ENCODE measurements around the gene COL8A1.
"Not testable (repeated sequence)": the region's sequence is repeated elsewhere in the genome, so short reads cannot be mapped to it uniquely, and the experiment has no call there.

Gene COL8A1

GRCh38 chr3:99708207-99708745, 69.9 kb downstream of the COL8A1 start:
- no peak for DNase-seq

GRCh38 chr3:99709686-99710085, 71.3 kb downstream of the COL8A1 start:
- DNase-seq: no peak

DNA sequence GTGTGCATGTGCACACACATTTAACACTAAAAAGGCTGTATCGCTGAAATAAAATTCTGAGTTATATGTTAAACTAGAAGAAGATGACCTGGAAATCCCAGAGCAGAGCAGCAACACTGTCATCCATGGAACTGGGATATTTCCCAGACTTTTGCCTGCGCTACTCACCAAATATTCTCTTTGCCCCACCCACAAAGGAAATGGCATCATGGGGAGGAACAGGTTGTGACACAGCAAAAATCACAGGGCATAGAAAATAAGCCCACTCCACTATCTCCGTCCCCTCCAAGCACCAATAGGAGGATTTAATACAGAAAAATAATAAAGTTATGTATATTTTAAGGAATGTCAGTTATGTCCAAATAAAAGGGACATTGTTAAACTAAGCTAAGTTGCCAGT, 71.7 kb downstream of the COL8A1 start:
- DNase-seq: no peak

DNA sequence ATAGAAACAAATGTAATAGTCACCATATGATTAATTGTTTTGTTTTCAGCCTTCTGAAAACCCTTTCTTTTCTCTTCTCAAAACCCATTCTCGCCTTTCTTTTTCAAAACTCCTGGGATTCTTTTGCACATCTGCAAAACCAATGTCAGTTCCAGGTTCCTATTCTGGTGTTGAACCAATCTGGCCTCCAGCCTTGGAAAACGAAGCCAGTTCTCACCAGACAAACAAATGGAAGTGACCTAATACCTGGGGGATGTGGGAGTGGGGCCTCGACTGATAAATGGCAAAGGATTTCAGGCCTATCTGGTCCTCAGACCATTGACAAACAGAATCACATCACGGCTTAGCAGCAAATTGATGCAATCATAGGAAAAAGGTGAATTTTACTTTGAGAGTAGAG, 73.0 kb downstream of the COL8A1 start:
- no peak for DNase-seq

- no peak for DNase-seq
Measured at GRCh38 chr3:99712291-99712954, 74.0 kb downstream of the COL8A1 start.

DNA sequence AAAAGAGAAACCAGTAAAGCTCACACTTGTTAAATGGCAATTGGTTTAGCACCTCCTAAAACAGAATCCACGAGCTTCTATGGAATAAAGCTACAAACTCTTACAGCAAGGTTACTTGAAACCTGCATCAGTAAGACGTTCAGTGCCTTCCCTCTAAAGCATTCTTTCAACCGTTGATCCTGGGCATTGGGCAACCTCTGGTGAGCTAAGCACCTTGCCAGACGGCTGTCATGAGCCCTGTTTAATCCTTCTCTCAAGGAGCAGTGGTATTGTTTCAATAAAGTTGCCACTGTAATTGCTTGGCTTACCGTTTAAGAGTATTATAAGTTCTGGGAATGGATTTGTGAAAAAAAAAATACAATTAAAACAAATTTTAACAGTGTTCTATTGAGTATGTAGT, 75.0 kb downstream of the COL8A1 start:
- DNase-seq: no peak

DNA sequence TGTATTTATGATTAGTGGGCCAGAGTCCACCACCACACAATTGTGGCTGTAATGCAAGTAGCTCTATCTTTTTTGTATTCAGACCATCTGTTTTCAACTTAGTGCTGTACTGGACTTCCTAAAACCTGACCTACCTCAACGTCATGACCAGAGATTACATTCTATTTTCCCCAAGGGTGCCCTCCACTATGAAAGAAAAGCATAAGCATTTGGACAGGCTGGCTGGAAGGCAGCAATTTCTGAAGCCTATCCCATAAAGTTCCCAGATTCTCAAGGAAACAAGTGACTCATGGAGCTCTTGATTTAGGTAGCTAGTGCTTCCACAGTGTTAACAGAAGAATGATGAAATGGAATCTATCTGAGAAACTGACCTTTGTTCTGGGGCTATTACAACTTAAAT, 75.8 kb downstream of the COL8A1 start:
- no peak for DNase-seq

DNA sequence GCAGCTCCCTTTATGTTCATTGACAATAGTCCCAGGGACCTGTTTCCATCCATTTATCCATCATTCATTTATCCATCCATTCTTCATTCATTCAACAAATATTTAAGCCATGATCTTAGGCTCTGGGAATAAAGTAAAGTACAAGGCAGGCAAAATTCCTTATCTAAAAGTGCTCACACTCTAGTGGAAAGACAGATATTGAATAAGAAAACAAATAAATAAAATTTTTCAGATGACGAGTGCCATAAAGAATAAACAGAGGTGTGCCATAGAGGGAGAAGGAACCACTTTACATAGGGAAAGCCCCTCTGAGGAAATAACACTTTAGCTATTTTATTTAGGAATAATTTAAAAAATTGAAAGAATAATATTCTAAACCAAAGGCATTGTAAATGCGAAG, 76.2 kb downstream of the COL8A1 start:
- no peak for DNase-seq

DNA sequence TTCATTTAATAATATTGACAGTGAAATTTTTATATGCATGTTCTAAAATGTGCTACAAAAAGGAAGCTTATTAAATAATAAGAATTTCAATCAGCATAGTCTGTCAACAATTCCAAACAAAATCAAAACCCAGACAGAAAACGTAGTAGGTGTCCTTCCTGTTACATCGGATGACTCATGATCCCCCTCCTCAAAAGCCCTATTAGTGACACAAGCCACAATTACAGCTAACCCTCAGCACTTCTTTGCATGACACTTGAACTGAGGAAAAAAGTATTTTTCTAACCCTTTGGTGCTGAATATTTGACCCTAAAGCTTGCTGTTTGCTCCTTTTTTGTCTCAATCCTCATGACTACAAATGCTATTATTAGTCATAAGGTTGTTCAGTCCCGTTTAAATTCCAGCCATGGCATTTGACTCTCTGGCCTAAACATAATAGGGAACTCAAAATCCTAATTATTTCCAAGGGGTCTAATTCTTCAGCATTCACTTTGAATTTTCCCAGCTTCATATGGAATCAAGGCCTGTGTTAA, 78.1 kb downstream of the COL8A1 start:
- DNase-seq: no peak

GRCh38 chr3:99720985-99721632, 82.7 kb downstream of the COL8A1 start:
- DNase-seq: no peak

DNA sequence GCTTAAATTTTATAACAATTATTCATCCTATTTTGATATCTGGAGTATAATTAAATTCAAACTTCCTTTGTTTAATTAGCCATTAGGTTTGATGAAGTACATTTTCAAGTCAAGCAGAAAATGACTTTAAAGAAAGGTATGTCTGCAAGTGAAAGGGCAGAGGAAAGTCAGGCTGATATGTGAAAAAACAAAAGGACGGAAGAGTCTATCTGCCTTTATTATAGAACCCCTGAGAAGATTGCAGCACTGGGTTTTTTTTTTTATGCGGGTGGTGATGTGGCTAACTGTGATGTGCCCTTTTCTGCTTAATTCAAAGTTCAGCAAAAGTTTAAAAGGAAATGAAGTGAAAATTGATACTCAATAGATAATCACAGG, 83.2 kb downstream of the COL8A1 start:
- DNase-seq: no peak

DNA sequence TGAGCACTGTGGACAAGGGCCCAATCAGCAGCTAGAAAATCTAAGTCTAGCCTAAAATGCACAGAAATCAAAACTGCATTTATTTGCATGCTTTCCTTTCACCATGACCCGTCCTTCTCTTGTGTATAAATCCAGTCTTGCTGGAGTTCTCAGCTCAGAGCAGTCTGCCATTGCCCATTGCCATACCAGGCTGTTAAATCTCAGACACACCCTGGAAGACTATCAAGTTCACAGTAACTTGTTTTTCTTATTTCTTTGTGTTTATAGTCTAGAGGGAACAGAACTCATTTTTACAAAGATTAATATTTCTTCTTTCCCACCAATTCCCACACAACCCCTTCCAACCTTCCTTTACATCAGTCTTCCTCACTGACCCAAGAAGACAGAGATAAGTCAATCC, 85.9 kb downstream of the COL8A1 start:
- DNase-seq: no peak

GRCh38 chr3:99730870-99731269, 92.5 kb downstream of the COL8A1 start:
- no peak for DNase-seq

GRCh38 chr3:99731499-99731898, 93.1 kb downstream of the COL8A1 start:
- no peak for DNase-seq

DNA sequence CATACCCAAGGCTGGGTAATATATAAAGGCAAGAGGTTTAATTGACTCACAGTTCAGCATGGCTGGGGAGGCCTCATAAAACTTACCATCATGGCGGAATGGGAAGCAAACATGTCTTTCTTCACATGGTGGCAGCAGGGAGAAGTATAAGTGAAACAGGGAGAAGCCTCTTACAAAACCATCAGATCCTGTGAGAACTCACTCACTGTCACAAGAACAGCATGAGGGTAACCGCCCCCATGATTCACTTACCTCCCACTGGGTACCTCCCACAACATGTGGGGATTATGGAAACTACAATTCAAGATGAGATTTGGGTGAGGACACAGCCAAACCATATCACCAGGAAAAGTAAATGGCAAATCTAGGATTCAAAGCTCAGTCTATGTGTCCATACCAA, 102.0 kb downstream of the COL8A1 start:
- DNase-seq: not testable (repeated sequence)

DNA sequence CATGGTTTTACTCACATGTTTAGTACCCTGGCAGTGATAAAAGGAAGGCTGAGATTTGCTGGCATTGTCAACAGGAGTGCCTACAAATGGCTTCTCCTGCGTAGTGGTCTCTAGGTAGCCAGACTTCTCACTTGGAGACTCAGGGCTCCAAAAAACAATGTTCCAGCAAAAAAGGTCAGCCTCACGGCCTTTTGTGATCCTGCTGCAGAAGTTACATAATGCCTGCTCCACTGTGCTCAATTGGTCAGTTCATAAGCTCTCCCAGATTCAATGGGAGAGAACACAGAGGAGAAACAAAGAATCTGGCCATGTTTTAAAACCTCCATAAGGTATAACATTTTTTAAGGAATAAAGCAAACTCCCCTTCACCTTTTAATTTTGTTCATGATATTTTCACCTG, 103.2 kb downstream of the COL8A1 start:
- peak in 5 of 51 donors; percentile 4 to 30 (median 20) for DNase-seq

- DNase-seq: peak in 1 of 51 donors; percentile 0
Measured at GRCh38 chr3:99747915-99748314, 109.5 kb downstream of the COL8A1 start.

DNA sequence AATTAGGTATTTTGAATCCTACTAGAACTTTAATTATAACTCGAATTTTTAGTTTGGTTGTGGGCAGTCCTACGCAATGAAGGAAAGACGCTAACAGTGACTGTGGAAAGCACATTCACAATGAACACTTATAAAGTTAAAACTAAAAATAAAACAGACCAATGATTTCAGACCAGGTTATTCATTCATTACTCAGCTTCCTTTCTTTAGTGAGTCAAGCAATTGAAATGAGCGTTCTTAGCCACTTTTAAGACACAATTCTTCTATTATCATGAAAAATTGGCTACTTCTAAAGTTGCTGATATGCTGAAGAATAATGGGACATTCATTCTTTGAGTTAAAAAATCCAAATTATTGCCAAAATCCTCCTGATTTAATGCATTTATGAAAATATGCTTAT, 113.3 kb downstream of the COL8A1 start:
- DNase-seq: no peak

GRCh38 chr3:99753268-99753975, 115.0 kb downstream of the COL8A1 start:
- peak in 19 of 51 donors; percentile 1 to 35 (median 9) for DNase-seq

- DNase-seq: no peak
Measured at GRCh38 chr3:99755831-99756230, 117.4 kb downstream of the COL8A1 start.

DNA sequence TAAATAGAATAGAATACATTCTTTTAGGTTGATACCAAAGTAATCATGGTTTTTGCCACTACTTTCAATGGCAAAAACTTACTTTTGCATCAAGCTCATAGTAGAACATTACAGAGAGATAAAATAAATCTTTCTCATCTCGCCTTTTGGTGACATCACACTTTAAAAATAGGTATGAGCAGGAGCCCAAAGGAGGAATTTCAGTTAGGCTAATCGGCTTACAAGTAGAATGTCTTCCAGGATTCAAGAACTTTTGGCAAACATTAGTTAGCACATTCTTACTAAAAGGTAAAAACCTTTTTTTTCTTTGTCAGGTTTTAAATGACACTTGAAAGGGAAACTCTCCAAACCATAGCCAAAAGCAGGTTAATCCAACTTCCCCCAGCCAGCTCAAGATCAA, 119.6 kb downstream of the COL8A1 start:
- DNase-seq: no peak

GRCh38 chr3:99758502-99759177, 120.2 kb downstream of the COL8A1 start:
- DNase-seq: no peak
